ENCODE measurements around the gene ICAM1. TPM values are rescaled to one million over a fixed set of nuclear protein-coding genes. Genes with fewer than 3 reads are reported as not detected.

Gene ICAM1
- total and polyA plus RNA-seq, 2 donors from 2014 or later: 16.3 to 50.3 TPM

GRCh38 chr19:10223488-10224213 is 47.3 kb upstream of the ICAM1 start:
- Histone ChIP-seq H3K36me3 (ENCODE audit: control insufficient read depth in 2 of 3, insufficient read depth in 3 of 3, low read length in 3 of 3) (no peaks in the 10 kb centered on the region), H3K4me3 (ENCODE audit: low read length in 3 of 3) (no peak overlapping the region), H3K4me1 (ENCODE audit: control insufficient read depth in 2 of 3, insufficient read depth in 2 of 3, low read depth in 1 of 3, low read length in 3 of 3) (peaks cover 0 to 3% (median 0%) of the 10 kb centered on the region in 3 donors), H3K9me3 (ENCODE audit: control insufficient read depth in 2 of 3, insufficient read depth in 1 of 3, low read length in 3 of 3) (no peaks in the 10 kb centered on the region), H3K27ac (ENCODE audit: low read depth in 2 of 2, low read length in 2 of 2) (no peak overlapping the region), H3K9ac (ENCODE audit: low read length in 3 of 3) (no peak overlapping the region), H3K27me3 (ENCODE audit: control insufficient read depth, insufficient read depth, low read length) (no peaks in the 10 kb centered on the region)
- TF ChIP-seq, protein P1, sequence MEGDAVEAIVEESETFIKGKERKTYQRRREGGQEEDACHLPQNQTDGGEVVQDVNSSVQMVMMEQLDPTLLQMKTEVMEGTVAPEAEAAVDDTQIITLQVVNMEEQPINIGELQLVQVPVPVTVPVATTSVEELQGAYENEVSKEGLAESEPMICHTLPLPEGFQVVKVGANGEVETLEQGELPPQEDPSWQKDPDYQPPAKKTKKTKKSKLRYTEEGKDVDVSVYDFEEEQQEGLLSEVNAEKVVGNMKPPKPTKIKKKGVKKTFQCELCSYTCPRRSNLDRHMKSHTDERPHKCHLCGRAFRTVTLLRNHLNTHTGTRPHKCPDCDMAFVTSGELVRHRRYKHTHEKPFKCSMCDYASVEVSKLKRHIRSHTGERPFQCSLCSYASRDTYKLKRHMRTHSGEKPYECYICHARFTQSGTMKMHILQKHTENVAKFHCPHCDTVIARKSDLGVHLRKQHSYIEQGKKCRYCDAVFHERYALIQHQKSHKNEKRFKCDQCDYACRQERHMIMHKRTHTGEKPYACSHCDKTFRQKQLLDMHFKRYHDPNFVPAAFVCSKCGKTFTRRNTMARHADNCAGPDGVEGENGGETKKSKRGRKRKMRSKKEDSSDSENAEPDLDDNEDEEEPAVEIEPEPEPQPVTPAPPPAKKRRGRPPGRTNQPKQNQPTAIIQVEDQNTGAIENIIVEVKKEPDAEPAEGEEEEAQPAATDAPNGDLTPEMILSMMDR (IDR thresholded peaks at IDR 0.05; ENCODE audit: borderline replicate concordance, extremely low read depth, insufficient read depth): no peak
- DNase-seq (no peak), FAIRE-seq (no peak)
- intact Hi-C loops (cut with DNase I): no loop called here

- Histone ChIP-seq H3K4me1 (ENCODE audit: control insufficient read depth in 2 of 3, insufficient read depth in 2 of 3, low read depth in 1 of 3, low read length in 3 of 3) (peaks cover 0 to 3% (median 0%) of the 10 kb centered on the region in 3 donors), H3K27me3 (ENCODE audit: control insufficient read depth, insufficient read depth, low read length) (no peaks in the 10 kb centered on the region), H3K9me3 (ENCODE audit: control insufficient read depth in 2 of 3, insufficient read depth in 1 of 3, low read length in 3 of 3) (no peaks in the 10 kb centered on the region), H3K9ac (ENCODE audit: low read length in 3 of 3) (no peak overlapping the region), H3K27ac (ENCODE audit: low read depth in 2 of 2, low read length in 2 of 2) (no peak overlapping the region), H3K4me3 (ENCODE audit: low read length in 3 of 3) (no peak overlapping the region), H3K36me3 (ENCODE audit: control insufficient read depth in 2 of 3, insufficient read depth in 3 of 3, low read length in 3 of 3) (no peaks in the 10 kb centered on the region)
- intact Hi-C loops (cut with DNase I): no loop called here
- DNase-seq (no peak), FAIRE-seq (no peak)
- TF ChIP-seq, protein P1 (IDR thresholded peaks at IDR 0.05; ENCODE audit: borderline replicate concordance, extremely low read depth, insufficient read depth): no peak
Measured at GRCh38 chr19:10224337-10224736, 46.6 kb upstream of the ICAM1 start.

DNA sequence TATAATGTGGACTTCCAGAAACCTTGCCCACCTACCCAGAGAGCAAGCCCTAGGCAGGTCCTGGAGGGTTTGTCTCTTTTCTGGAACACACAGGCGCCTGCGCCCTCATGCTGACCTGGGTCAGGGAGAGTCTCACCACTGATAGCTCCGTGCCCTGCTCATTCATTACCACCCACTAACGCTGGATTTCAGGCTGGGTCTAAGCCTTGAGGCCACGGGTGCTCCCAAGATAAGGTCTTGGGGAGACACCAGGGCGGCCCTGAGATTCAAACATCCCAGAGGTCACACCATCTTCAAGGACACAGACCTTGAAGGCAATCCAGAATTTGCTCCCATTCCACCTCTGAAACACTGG is 44.9 kb upstream of the ICAM1 start:
- FAIRE-seq (no peak), DNase-seq (no peak)
- peak overlapping the region in 1 of 2 donors; percentile 77 for H3K27ac ChIP-seq (ENCODE audit: low read depth in 2 of 2, low read length in 2 of 2)
- no peak overlapping the region for H3K4me3 ChIP-seq (ENCODE audit: low read length in 3 of 3)
- TF ChIP-seq, protein P1 (IDR thresholded peaks at IDR 0.05; ENCODE audit: borderline replicate concordance, extremely low read depth, insufficient read depth): no peak
- H3K9me3 ChIP-seq (ENCODE audit: control insufficient read depth in 2 of 3, insufficient read depth in 1 of 3, low read length in 3 of 3): no peaks in the 10 kb centered on the region
- no peak overlapping the region for H3K9ac ChIP-seq (ENCODE audit: low read length in 3 of 3)
- H3K4me1 ChIP-seq (ENCODE audit: control insufficient read depth in 2 of 3, insufficient read depth in 2 of 3, low read depth in 1 of 3, low read length in 3 of 3): peaks cover 0 to 3% (median 0%) of the 10 kb centered on the region in 3 donors
- H3K27me3 ChIP-seq (ENCODE audit: control insufficient read depth, insufficient read depth, low read length): no peaks in the 10 kb centered on the region
- no peaks in the 10 kb centered on the region for H3K36me3 ChIP-seq (ENCODE audit: control insufficient read depth in 2 of 3, insufficient read depth in 3 of 3, low read length in 3 of 3)
- intact Hi-C loops (cut with DNase I): no loop called here
